HG02884 (cell line): ENCODE measurements around the gene CNKSR1.
A peak's percentile ranks its signal among the peaks of the same experiment; 100 is the strongest.

Experiments used
- ATAC-seq: cut with Tn5 transposase; IDR thresholded peaks from one replicate; pipeline ENCODE4 v1.9.1; 2021; ENCODE audit warnings: mild to moderate bottlenecking, moderate library complexity; ENCODE audit not compliant: unreplicated experiment

CNKSR1 gene

DNA sequence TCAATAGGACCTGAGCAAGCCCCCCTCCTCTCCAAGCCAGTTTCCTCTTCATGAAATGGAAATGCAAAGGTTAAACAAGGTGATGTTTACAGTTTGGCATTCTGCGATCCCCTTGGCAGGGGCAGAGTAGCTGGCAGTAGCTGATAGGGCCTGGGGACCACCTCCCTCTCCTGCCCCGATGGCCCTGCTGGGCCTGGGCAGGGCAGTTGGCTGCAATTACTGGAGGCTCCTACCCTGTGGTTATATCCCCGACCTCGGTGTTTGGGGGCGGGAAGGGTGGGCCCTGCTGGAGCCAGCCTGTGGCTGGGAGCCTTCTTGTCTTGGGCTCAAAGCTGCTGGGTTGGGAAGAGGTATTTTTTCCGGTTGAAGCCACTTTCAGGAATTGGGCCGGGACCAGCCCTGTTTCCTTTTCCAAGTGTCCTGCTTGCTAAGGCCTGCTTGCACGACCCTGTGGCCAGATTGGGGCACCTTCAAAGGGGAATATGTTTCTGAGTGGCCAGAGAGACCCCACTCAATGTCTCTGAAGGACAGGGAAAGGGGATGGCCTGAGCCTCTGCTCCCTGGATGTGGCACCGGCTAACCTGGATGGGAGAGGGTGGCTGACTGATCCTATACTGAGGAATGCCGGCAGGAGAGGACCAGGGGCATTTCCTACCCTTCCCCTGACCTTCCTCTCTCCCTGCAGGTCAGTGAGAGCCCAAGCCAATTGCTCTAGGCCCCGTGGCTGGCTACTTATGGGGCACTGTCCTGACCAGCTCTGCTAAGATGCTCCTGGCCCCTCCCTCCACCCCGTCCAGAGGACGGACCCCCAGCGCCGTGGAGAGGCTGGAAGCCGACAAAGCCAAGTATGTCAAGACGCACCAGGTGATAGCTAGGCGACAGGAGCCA, 16.5 kb upstream of the CNKSR1 start:
- no peak for ATAC-seq

DNA sequence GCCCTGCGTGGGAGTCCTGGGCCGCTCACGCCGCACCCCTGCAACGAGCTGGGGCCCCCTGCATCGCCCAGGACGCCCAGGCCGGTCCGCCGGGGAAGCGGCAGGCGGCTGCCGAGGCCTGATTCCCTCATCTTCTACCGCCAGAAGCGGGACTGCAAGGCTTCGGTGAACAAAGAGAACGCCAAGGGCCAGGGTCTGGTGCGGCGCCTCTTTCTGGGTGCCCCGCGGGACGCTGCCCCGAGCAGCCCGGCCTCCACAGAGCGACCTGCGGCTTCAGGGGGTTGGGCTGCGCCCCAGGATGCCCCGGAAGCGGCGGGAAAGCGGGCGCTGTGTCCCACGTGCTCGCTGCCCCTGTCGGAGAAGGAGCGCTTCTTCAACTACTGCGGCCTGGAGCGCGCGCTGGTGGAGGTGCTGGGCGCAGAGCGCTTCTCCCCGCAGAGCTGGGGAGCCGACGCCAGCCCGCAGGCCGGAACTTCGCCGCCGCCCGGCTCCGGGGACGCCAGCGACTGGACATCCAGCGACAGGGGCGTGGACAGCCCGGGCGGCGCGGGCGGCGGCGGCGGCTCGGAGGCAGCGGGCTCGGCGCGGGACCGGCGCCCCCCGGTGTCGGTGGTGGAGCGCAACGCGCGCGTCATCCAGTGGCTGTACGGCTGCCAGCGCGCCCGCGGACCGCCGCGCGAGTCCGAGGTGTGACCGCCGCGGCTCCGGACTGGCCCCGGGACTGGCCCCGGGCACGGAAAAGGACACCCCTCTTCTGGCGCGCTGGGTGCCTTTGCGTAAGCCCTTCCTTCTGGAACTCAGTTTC, 15.7 kb upstream of the CNKSR1 start:
- no peak for ATAC-seq

DNA sequence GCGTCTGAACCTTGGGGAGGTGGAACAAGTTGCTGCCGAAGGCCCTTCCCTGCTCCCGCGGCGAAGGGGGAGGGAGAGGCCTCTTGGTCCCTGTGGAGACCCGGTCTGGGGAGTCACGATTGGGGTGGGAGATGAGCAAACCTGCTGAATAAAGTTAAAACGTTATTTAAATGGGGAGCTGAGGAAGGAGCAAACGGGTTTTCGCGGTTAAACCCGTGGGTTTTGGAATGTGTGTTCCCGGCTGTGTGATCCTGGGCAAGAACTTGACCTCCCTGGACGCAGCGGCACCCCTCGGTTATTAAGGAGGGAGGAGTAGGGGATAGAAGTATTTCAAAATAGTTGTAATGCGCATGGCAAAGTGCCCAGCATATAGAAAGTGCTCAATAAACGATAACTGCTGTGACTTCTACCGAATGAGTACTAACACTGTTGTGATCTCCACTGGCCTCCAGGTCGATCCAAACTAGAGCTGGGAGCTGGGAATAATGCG, 15.0 kb upstream of the CNKSR1 start:
- no peak for ATAC-seq

DNA sequence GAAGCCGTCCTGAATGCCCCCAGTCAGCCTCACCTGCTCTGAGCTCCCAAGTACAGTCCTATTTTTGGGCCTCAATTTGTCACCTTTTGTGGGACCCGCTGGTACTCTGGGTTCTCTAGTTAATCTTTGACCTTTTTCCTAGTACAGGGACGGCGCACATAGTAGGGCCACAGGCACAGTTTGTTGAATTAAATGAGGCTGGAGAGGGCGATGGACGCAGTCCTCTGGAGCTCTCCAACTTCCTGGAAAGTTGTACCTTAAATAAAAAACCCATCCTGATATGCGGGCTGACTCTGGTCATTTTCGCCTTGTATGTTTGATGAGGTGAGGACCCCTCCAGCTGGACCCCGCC, 13.6 kb upstream of the CNKSR1 start:
- no peak for ATAC-seq

DNA sequence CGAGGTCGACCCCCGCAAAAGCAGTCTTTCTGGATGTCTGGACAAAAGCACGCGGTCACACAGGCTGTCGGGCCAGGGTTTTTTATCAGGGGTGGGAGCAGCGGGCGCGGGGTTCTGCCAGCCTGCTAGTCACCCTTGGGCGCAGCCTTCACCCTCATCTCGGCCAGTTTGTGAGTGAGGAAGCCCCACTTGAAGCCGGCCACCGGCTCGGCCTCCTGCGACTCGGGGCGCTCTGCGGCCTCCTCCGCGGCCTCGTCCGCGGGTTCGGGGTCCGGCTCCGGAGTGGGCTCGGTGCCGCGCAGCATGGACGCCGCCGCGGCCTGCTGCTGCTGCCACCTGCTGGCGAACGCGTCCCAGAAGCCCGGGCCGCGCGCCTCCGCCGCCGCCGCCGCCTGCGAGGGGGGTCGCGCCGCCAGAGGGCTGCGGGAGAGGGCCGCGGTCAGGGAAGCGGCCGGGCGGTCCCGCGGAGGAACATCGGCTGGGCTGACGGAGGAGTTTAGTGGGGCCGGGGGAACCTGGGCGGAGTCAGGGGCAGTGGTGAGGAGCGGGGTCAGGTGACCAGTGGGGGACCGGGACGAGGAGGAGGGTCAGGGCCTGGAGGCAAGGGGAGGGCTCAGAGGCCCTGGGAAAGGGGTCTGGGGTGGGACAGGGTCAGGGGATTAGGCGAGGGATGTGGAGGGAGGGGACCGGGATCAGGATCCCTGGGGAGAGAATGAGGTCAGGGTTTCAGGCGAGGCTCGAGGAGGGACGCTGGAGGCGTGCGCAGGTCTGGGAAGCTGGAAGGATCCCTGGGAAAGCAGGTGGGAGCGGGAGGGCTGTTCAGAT, 13.0 kb upstream of the CNKSR1 start:
- ATAC-seq, result no peak

DNA sequence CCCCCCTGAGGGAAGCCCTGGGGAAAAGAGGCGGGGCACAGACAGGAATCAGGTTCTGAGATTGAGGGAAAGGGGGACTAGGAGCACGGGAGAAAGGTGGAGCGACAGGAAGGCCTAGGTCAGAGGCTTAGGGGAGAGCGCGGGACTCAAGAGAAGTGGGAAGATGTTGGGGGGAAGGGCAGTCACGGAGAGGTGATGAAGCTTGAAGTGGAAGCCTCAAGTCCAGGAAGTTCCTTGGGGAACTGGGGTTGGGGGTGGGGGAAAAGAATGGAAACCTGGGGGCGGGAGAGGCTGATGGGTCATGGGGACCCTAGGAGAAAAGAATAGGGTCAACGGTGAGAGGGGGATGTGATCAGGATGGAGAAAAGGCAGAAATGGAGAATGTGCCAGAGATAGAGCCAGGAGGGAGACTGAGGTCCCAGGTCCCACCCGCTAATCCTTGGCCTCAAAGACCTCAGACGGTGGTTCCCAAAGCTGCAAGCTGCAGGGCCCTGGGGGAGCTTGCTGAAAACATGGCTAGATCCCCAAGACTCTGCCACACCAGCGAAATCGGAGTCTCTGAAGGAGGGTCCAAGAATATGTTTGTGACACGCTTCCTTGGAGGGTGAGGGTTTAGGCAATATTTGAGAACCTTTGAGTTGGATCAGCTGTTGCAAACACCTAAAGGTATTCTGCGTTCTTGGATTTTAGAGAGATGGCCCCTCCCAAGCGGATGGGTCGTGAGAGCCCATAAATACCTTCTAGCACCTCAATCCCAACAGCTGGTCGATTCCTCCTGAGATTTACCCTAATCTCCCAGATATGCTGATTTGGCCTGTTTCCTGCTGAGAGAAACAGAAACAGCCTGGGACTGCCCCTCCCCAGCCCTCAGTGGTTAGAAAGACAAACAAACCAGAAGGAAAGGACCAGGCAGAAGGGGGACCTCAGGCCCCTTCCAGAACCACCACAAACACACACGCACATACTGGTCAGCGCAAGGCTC, 12.1 kb upstream of the CNKSR1 start:
- no peak for ATAC-seq

DNA sequence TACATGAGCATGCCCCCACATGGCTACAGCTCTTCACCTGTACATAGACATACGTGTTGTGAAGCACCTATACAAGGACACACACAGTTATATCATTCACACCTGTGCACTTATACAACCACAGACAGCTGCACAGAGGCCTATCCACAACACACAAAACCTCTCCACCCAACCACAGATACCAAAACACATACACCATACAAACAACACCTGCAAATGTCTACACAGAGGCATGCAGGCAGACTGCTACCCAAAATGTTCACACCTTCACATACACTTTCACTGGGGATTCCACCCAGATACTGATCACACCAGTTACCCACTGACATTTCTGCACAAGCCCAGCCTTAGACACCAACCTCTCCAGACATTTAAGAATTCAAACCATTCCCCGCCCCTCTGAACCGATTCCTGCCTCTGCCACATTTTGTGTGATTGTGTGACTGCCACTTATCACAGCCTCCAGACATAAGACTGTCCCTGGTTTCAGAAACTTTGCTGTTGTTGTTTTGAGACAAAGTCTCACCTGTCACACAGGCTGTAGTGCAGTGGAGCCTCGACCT, 10.5 kb upstream of the CNKSR1 start:
- no peak for ATAC-seq

DNA sequence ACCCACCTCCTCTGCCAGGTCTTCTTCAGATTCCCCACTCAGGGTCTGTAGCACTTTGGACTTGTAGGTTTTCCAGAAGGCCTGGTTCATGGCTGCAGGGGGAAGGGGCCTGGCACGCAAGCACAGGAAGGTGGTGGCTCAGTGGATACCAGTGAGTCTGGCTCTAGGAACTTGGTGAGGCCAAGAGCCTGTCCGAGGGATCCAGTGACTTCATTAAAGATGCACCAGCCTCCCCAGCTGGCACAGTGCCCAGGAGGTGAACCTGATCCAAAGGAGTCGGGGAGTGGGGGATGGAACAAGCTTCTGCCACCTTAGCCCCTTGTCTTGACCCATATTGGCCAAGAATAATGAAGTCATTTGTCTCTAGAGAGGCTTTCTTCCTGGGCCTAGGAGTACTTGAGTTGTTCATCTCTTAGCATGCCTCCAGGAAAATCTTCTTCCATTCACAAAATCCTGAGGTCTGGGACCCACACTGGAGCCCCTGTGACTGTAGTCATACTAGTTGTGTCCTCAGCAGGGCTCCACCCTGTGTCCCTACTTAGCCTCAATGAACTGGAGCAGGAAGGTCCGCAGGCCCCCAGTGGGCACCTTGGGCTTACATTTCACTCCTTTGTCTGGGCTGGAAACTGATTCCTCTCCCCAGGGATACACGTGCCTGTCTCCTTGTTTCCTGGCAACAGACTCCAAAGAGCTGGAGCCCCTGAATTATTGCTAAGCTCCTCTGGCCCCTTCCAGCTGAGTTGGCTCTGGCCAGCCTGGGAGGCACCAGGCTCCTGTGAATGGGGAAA, 8.7 kb upstream of the CNKSR1 start, which contains the start of gene C1orf232:
C1orf232 (minus strand) TSS at position 554 of the 788 bp plus-strand sequence; CDS start at position 90, 464 bp downstream.
- no peak for ATAC-seq

DNA sequence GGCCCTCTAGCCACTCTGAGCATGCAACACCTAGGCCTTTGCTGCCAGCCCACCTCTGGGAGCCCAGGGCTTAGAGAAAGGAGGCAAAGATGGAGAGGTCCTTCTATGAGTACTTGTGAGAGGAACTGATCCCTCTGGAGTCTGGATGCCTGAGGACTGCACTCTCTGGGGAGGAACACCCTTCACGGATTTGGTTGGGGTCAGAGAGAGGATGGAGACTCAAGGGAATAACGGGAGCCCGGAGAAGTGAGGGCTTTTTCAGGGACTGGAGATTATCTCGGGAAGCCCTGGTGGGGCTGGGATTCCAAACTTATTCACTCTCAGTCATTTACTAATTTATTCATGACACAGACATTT, 8.1 kb upstream of the CNKSR1 start:
- ATAC-seq, result no peak

DNA sequence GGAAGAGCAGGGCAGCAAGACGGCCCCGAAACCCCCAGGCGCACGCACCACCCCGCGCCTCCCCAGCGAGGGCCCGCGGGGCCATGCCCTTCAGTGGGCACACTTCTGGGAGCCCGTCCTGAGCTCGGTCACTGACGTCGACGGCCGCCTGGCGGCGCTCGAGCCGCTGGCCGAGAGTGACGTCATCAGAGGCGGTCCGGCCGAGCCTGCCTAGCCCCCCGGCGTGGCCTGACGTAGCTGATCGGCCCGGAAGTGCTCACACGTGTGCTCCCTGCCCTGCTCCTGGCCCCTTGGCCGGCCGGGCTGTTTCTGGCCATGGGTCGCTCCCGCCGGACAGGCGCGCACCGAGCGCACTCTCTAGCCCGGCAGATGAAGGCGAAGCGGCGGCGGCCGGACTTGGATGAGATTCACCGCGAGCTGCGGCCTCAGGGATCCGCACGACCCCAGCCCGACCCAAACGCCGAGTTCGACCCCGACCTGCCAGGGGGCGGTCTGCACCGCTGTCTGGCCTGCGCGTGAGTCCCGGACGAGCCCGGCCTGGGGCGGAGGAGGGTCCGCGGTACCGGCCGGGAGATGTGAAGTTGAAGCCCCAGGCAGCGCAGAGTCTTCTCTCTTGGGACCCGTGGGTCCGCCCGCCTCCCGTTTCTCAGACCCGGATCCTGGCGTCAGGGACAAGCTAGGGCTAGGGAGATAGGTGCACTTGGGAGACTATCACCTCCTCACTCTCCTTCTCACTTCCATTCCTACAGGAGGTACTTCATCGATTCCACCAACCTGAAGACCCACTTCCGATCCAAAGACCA, 7.4 kb upstream of the CNKSR1 start, which contains the start of gene ZNF593:
ZNF593 (plus strand) TSS at position 240 of the 803 bp plus-strand sequence; CDS start at position 316, 76 bp downstream.
- ATAC-seq, result peak; percentile 84

DNA sequence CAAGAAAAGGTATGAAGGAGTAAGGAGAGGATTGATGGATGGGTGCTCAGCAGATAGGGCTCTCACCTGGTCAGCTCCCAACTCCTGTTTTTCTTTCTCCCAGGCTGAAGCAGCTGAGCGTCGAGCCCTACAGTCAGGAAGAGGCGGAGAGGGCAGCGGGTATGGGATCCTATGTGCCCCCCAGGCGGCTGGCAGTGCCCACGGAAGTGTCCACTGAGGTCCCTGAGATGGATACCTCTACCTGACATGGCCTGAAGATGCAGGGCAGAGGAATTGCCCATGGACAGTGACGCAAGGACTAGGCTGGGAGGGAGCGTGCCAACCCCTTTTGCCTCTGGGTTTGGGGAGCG, 6.8 kb upstream of the CNKSR1 start:
- no peak for ATAC-seq

DNA sequence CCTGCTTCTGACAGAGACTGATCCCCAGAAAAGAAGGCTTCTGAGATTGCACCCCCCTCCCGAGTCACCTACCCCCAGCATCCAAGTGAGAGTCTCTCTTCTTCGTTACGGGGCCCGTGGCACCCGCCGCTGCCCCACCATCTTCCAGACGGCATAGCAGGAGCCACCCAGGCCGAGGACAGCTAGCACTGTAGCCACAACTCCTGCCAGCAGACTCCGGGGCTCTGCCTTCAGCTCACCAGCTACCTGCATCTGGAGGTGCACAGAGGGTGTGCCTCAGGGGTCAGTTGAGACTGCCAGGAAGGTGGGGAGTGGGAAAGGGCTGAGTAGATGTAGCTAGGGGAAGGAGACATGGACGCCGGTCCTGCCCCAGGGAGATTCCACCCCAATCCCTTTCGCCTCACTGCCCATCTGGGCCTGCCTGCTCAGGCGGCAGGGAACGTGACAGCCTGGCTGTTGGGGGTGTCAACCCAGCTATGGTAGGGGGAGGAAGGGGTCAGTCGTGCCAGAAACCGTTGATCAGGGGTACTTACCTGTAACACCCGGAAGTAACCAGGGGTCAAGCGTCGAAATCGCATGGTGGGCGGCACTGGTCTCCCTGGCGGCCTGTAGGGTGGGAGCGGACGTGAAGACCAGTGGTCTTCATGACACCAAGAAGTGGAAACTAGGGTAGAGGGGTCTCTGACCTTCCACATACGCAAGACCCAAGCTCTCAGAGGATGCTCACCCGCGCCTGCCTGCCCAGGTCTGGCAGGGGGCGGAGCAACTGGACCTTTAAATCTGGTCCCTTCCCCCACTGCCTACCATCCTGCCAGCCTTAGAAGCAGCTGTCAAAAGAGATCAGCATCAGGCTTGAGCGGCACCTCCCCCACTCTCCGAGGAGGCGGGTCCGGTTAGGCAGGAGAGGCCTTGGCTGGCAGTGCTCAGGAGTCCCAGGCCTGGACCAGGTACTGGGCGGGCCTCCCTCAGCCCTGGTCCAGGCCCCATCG, 5.9 kb upstream of the CNKSR1 start, which contains the start of gene ZNF593OS:
ZNF593OS (minus strand) TSS at position 749 of the 989 bp plus-strand sequence; CDS start at position 578, 171 bp downstream.
- no peak for ATAC-seq

DNA sequence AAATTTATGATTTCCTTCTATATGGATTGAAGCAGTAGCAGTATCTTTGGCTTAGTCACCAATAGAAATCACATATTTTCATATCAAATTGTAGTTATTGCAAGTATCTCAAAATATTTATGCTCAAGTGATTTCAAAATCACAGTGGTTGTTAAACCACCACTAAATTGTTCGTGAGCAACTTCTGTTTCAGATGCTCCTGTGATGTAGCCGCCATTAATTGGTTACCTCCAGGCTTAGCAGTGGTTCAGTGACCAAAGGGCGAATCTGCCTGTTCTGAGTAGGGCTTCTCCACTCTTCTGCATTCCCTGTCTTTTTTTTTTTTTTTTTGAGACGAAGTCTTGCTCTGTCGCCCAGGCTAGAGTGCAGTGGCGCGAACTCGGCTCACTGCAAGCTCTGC, 1.9 kb upstream of the CNKSR1 start:
- ATAC-seq, result no peak

DNA sequence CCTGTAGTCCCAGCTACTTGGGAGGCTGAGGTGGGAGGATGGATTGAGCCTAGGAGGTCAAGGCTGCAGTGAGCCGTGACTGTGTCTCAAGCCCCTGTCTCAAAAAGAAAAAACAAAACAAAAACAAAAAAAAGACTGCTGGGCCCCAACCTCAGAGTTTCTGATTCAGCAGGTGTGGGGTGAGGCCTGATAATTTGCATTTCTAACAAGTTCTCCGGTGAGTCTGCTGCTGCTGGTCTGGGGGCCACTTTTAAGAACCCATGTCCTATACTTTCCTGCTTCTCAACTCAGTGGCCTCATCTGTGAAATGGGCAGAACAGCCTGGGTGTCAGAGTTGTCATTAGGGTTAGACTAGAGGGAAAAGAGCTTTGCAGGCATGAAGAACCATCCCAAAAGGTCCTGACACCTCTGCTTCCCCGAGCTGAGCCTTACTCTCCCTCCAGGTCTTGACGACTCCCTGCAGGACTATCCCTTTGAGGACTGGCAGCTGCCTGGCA, 2.8 kb downstream of the CNKSR1 start:
- ATAC-seq, result no peak

DNA sequence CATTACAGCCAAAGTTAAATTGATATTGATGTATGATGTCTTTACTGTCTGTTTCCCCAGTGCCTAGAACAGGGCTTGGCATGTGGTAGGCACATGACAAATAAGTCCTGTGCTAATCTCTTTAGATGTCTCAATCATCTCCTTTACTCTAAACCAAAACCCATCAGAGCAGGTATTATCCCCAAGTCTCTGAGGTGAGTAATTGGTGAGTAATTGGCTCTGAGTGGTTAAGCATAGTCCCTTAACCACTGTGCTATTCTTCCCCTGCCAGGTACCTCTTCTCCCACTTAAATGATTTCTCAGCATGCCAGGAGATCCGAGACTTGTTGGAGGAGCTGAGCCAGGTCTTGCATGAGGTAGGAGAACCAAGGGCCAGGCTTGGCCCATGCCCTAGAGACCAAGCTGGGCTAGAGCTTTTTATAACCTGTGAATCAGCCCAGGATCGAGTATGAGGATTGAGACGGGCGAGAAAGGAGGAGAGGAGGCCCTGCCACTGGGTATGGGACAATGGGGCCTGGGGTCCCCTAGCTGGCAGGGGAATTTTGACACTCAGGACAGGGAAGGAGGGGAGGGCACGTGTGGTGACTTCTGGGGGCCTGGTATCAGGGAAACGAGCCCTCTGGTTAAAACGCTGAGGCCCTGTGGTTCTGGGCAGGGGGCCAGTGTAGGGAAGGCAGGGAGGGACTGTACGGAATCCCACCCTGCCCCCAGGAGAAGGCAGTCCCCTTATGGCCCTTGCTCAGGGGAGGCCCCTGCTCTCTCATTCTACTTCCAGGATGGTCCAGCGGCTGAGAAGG, 4.5 kb downstream of the CNKSR1 start:
- no peak for ATAC-seq

DNA sequence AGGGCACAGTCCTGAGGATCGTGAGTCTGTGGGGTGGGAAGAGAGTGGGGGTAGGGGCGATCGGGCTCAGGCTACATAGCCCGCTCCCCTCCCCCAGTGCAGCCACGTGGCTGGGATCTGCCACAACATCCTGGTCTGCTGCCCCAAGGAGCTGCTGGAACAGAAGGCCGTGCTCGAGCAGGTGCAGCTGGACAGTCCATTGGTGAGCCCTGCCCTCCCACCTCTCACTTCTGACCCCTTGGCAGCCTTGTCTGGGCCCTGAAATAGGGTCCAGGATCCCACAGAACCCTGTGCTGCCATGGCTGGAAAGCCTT, 5.0 kb downstream of the CNKSR1 start:
- no peak for ATAC-seq
